H1 (cell line): Measurements from ENCODE around the gene CRIP1. TPM values are rescaled to one million over a fixed set of nuclear protein-coding genes. Genes with fewer than 3 reads are reported as not detected.
A peak's percentile ranks its signal among the peaks of the same experiment; 100 is the strongest.

Experiments used
- CTCF ChIA-PET: fragments of 300-600 bp; sonication (Branson Sonifier 250); formaldehyde crosslinking; loops from one replicate; lab custom pipeline; 2021; ENCODE audit not compliant: partially characterized antibody; lab: Charles Lee
- POLR2A ChIA-PET: fragments of 300-600 bp; sonication (Branson Sonifier 250); formaldehyde crosslinking; loops from one replicate; lab custom pipeline; 2021; ENCODE audit warnings: inconsistent platforms; ENCODE audit not compliant: partially characterized antibody; lab: Charles Lee
- DNase-seq, 2 experiments: peaks; one replicate each; pipeline versions ENCODE4 v3.0.0 to v3.0.0-alpha.2; 2010 to 2022; ENCODE audit warnings: low spot score in 2 of 2, low read depth in 1 of 2, mixed read lengths in 1 of 2
- FAIRE-seq: peaks from 2 replicates; lab custom pipeline; 2011; peaks lifted over from hg19 to GRCh38; lab: Jason Lieb, UNC
- H2AFZ ChIP-seq: 2 replicates; pipeline ENCODE4 v1.8.1; 2012; ENCODE audit warnings: low read length, inconsistent platforms
- H2AK5ac ChIP-seq: 2 replicates; pipeline ENCODE4 v1.6.1; 2013; ENCODE audit warnings: low read depth, low read length
- H2BK120ac ChIP-seq: replicated peaks from 2 replicates; pipeline ENCODE3; 2013; ENCODE audit warnings: low read depth, low read length, inconsistent platforms
- H2BK12ac ChIP-seq: 2 replicates; pipeline ENCODE4 v1.6.1; 2013; ENCODE audit warnings: low read depth, low read length
- H2BK15ac ChIP-seq: 2 replicates; pipeline ENCODE4 v1.6.1; 2013; ENCODE audit warnings: low read length
- H2BK20ac ChIP-seq: 2 replicates; pipeline ENCODE4 v1.6.1; 2013; ENCODE audit warnings: low read length
- H2BK5ac ChIP-seq: 2 replicates; pipeline ENCODE4 v1.6.1; 2013; ENCODE audit warnings: low read depth, low read length
- H3K14ac ChIP-seq: 2 replicates; pipeline ENCODE4 v1.6.1; 2013; ENCODE audit warnings: inconsistent platforms; ENCODE audit not compliant: insufficient read length
- H3K18ac ChIP-seq: 2 replicates; pipeline ENCODE4 v1.6.1; 2013; ENCODE audit warnings: low read length; ENCODE audit errors: extremely low read depth
- H3K23ac ChIP-seq: 2 replicates; pipeline ENCODE4 v1.6.1; 2013; ENCODE audit warnings: inconsistent platforms; ENCODE audit not compliant: insufficient read length
- H3K23me2 ChIP-seq: 2 replicates; pipeline ENCODE4 v1.6.1; 2013; ENCODE audit warnings: low read depth, low read length
- H3K27ac ChIP-seq: 2 replicates; pipeline ENCODE4 v1.6.1; 2011; ENCODE audit warnings: low read depth, low read length, inconsistent platforms
- H3K27me3 ChIP-seq, 4 experiments: replicated peaks in 1 of 4; 1 replicate in 1 of 4; 2 replicates in 3 of 4; pipeline versions ENCODE4 v1.6.1 to v1.8.1; 2011 to 2013; ENCODE audit warnings: low read length in 3 of 4, mild to moderate bottlenecking in 3 of 4, inconsistent platforms in 2 of 4, mixed read lengths in 2 of 4, moderate library complexity in 1 of 4; ENCODE audit not compliant: control insufficient read depth in 3 of 4, insufficient read depth in 3 of 4; ENCODE audit errors: extremely low read depth in 1 of 4
- H3K36me3 ChIP-seq, 4 experiments: 2 replicates each; pipeline versions ENCODE4 v1.6.1 to v1.8.1; 2011 to 2013; ENCODE audit warnings: mild to moderate bottlenecking in 4 of 4, low read length in 3 of 4, moderate library complexity in 2 of 4, control low read depth in 1 of 4, inconsistent platforms in 1 of 4; ENCODE audit not compliant: insufficient read depth in 4 of 4, control insufficient read depth in 2 of 4
- H3K4ac ChIP-seq: replicated peaks from 2 replicates; pipeline ENCODE3; 2013; ENCODE audit warnings: low read length, low read depth, mixed read lengths, inconsistent platforms; ENCODE audit not compliant: insufficient read length
- H3K4me1 ChIP-seq, 4 experiments: replicated peaks in 1 of 4; 1 replicate in 1 of 4; 2 replicates in 3 of 4; pipeline versions ENCODE4 v1.6.1 to v1.8.1; 2011 to 2013; ENCODE audit warnings: low read length in 3 of 4, inconsistent platforms in 2 of 4, mixed read lengths in 1 of 4; ENCODE audit not compliant: insufficient read depth in 4 of 4, control insufficient read depth in 3 of 4
- H3K4me2 ChIP-seq, 2 experiments: 2 replicates each; pipeline versions ENCODE4 v1.6.1 to v1.8.1; 2011 to 2013; ENCODE audit warnings: low read depth in 2 of 2, low read length in 2 of 2, control low read depth in 1 of 2, inconsistent platforms in 1 of 2, mild to moderate bottlenecking in 1 of 2; ENCODE audit not compliant: insufficient read depth in 1 of 2
- H3K4me3 ChIP-seq, 4 experiments: fragments of 200-600, 300-600 bp in 1 of 4; sonication (generic), shearing (Covaris generic), sonication (Bioruptor Twin) in 1 of 4; 2 replicates each; pipeline versions ENCODE4 v1.5.1 to v1.8.1; 2011 to 2016; ENCODE audit warnings: low read length in 4 of 4, low read depth in 3 of 4, control low read depth in 2 of 4, inconsistent platforms in 2 of 4, mild to moderate bottlenecking in 2 of 4, mixed read lengths in 1 of 4, moderate library complexity in 1 of 4; ENCODE audit not compliant: insufficient read depth in 2 of 4; ENCODE audit errors: extremely low read depth in 1 of 4
- H3K56ac ChIP-seq: replicated peaks from 2 replicates; pipeline ENCODE3; 2013; ENCODE audit warnings: low read depth, mild to moderate bottlenecking, mixed read lengths, low read length, inconsistent platforms; ENCODE audit not compliant: insufficient read length
- H3K79me1 ChIP-seq: 2 replicates; pipeline ENCODE4 v1.6.1; 2013; ENCODE audit warnings: low read depth, low read length, control low read depth
- H3K79me2 ChIP-seq, 2 experiments: 2 replicates each; pipeline versions ENCODE4 v1.6.1 to v1.8.1; 2012 to 2013; ENCODE audit warnings: low read length in 2 of 2, mild to moderate bottlenecking in 2 of 2, inconsistent platforms in 1 of 2; ENCODE audit not compliant: insufficient read depth in 2 of 2, control insufficient read depth in 1 of 2
- H3K9ac ChIP-seq, 4 experiments: replicated peaks in 1 of 4; 1 replicate in 1 of 4; 2 replicates in 3 of 4; pipeline versions ENCODE4 v1.6.1 to v1.8.1; 2011 to 2013; ENCODE audit warnings: low read depth in 3 of 4, low read length in 3 of 4, control low read depth in 2 of 4, mild to moderate bottlenecking in 2 of 4, moderate library complexity in 2 of 4, inconsistent platforms in 1 of 4; ENCODE audit errors: extremely low read depth in 1 of 4
- H3K9me3 ChIP-seq, 2 experiments: 2 replicates each; pipeline versions ENCODE4 v1.6.1 to v1.8.1; 2012 to 2013; ENCODE audit warnings: mild to moderate bottlenecking in 2 of 2, moderate library complexity in 2 of 2, control low read depth in 1 of 2, inconsistent platforms in 1 of 2, low read depth in 1 of 2, low read length in 1 of 2, mixed read lengths in 1 of 2; ENCODE audit not compliant: insufficient read depth in 2 of 2
- H4K20me1 ChIP-seq, 2 experiments: replicated peaks in 1 of 2; 2 replicates each; pipeline versions ENCODE3 to v1.8.1; 2011 to 2013; ENCODE audit warnings: inconsistent platforms in 2 of 2, low read length in 2 of 2, mild to moderate bottlenecking in 1 of 2; ENCODE audit not compliant: insufficient read depth in 2 of 2, control insufficient read depth in 1 of 2
- H4K5ac ChIP-seq: 2 replicates; pipeline ENCODE4 v1.6.1; 2013; ENCODE audit warnings: low read length, low read depth, mixed read lengths, inconsistent platforms; ENCODE audit not compliant: insufficient read length
- H4K8ac ChIP-seq: 2 replicates; pipeline ENCODE4 v1.8.0; 2013; ENCODE audit warnings: mild to moderate bottlenecking, moderate library complexity, low read length, inconsistent platforms; ENCODE audit not compliant: insufficient read depth; ENCODE audit errors: extremely low read depth
- H4K91ac ChIP-seq: replicated peaks from 2 replicates; pipeline ENCODE3; 2013; ENCODE audit warnings: low read length, mixed read lengths, inconsistent platforms; ENCODE audit not compliant: insufficient read length
- BACH1 ChIP-seq: IDR thresholded peaks from 2 replicates; pipeline ENCODE4 v1.6.1; 2012; ENCODE audit warnings: low read length, improper control_type of control experiment
- CBX5 ChIP-seq: fragments of 300-800, 300-1000 bp; sonication (generic); IDR thresholded peaks from 2 replicates; pipeline ENCODE4 v1.7.1; 2016; ENCODE audit warnings: antibody characterized with exemption, low read length, low read depth
- CBX8 ChIP-seq: fragments of 300-800, 300-1000 bp; sonication (generic); IDR thresholded peaks from 2 replicates; pipeline ENCODE4 v1.7.1; 2016; ENCODE audit warnings: low read depth, low read length, borderline replicate concordance
- GABPA ChIP-seq: IDR thresholded peaks from 2 replicates; pipeline ENCODE4 v1.6.1; 2011; ENCODE audit warnings: mild to moderate bottlenecking, low read length, moderate library complexity, borderline replicate concordance; ENCODE audit not compliant: insufficient read depth
- SIRT6 ChIP-seq: IDR thresholded peaks from one replicate; pipeline ENCODE4 v1.7.1; 2012; ENCODE audit warnings: low read length, inconsistent platforms
- TEAD4 ChIP-seq: IDR thresholded peaks from 2 replicates; pipeline ENCODE4 v1.6.1; 2012; ENCODE audit warnings: low read depth, low read length, inconsistent platforms, mixed read lengths
- WGBS, 2 experiments: shearing (Covaris generic) in 1 of 2; methylation state at CpG; one replicate each; pipeline versions ENCODE4 v1.1.6 to v1.1.7; 2013 to 2015; ENCODE audit warnings: low lambda C conversion rate in 2 of 2, mixed read lengths in 2 of 2, inconsistent platforms in 1 of 2, low coverage in 1 of 2, missing lambda C conversion rate in 1 of 2; ENCODE audit not compliant: insufficient replicate concordance in 2 of 2, insufficient coverage in 1 of 2, insufficient read length in 1 of 2; ENCODE audit errors: extremely low coverage in 1 of 2, missing lambda C conversion rate in 1 of 2; 5-methylcytosine and 5-hydroxymethylcytosine counted together
- polyA plus RNA-seq, 7 experiments: library from polyadenylated mRNA; depleted of rRNA in 3 of 7; stranded (reverse) in 5 of 7; unstranded in 2 of 7; fragments of >200 nt in 5 of 7; fragments of 200-250 nt in 2 of 7; gene quantifications; 1 replicate in 5 of 7; 2 replicates in 1 of 7; 4 replicates in 1 of 7; pipeline versions ENCODE4 v1.2.1 to v1.2.3, GENCODE V29; 2011 to 2013; ENCODE audit warnings: missing spikeins in 2 of 7, mixed read lengths in 2 of 7
- total RNA-seq: library from RNA; stranded (reverse); fragmentation: NEBNext Ultra II Directional; extraction: Animal tissue kit (Norgen Biotek cat#: 25700); gene quantifications from 2 replicates; pipeline ENCODE4 v1.2.1, GENCODE V29; 2021
- TF ChIP-seq, protein P1 (sequence below): IDR thresholded peaks from 2 replicates; pipeline ENCODE4 v1.6.1; 2012; ENCODE audit warnings: inconsistent platforms
- TF ChIP-seq, protein P2 (sequence below): IDR thresholded peaks from 2 replicates; pipeline ENCODE4 v1.6.1; 2011; ENCODE audit warnings: low read depth, mild to moderate bottlenecking, low read length; ENCODE audit not compliant: insufficient read depth

CRIP1 gene
- total and polyA plus RNA-seq, 2 of the 8 experiments (the other 6 are each of a cell fraction or from before 2014, with no cell fraction given) = 1.2 to 2.2 TPM

DNA sequence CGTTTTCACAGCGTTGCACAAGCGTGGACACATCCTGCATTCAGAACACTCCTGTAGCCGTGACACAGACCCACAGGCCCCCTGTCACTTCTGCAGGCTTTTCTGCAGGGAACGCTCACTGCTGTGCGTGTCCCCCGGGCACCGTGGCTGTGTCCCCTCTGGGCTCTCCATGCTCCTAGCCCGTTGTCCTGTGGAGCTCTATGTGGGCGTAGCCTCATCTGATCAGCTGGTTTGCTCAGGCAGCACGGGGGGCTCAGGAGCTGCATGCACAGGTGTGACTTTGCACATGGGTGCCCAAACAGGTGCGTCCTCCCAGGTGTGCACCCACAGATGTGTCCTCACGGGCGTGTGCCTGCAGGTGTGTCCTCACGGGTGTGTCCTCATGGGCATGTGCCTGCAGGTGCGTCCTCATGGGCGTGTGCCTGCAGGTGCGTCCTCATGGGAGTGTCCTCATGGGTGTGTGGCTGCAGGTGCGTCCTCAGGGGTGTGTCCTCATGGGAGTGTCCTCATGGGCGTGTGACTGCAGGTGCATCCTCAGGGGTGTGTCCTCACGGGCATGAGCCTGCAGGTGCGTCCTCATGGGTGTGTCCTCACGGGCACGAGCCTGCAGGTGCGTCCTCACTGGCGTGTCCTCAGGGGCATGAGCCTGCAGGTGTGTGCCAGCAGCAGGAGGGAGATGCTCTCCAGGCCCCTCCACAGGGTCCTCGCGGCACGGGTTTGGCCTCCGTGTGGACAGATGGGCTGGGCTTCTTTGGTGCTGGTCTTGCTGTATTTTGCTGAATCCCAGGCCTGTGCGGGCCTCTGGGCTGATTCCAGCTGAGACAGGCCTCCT lies 49.6 kb upstream of the CRIP1 start:
- Histone ChIP-seq H3K4me2 (no peak overlapping the region), H3K27ac (no peak overlapping the region), H3K23ac (no peak overlapping the region), H3K27me3 (no peaks in the 10 kb centered on the region), H3K56ac (no peak overlapping the region), H3K18ac (no peak overlapping the region), H3K36me3 (peaks cover 0 to 5% (median 0%) of the 10 kb centered on the region in 4 experiments; a peak in 3 of 8 replicates), H2BK12ac (no peak overlapping the region), H3K23me2 (no peaks in the 10 kb centered on the region), H3K9ac (no peak overlapping the region), H3K9me3 (no peaks in the 10 kb centered on the region), H2BK15ac (no peak overlapping the region), H4K91ac (no peak overlapping the region), H3K14ac (no peak overlapping the region), H4K8ac (no peak overlapping the region; the same call in 1 of the 2 replicates), H2AK5ac (no peak overlapping the region), H2BK20ac (no peak overlapping the region), H3K4me1 (peaks cover 0 to 7% (median 4%) of the 10 kb centered on the region in 4 experiments; a peak in 5 of 7 replicates), H4K5ac (no peak overlapping the region), H2BK5ac (0 out of 2 replicates have a peak overlapping the region, but pooled peaks have one; percentile 15), H3K4ac (no peak overlapping the region), H2BK120ac (no peak overlapping the region), H4K20me1 (peaks cover 45 to 61% of the 10 kb centered on the region in 2 experiments), H3K79me2 (peaks cover 16 to 62% of the 10 kb centered on the region in 2 experiments), H2AFZ (no peak overlapping the region), H3K4me3 (no peak overlapping the region), H3K79me1 (peaks cover 29% of the 10 kb centered on the region)
- ChIA-PET POLR2A (interaction anchor here (0.8 to 5.7 kb wide), 5 partner anchors 12 to 71 kb away, joined by 3 to 43 read pairs (median 4); no protein-coding TSS in a partner anchor), CTCF (interaction anchor here (1.6 to 1.8 kb wide), 2 partner anchors 33 to 52 kb away, joined by 3 to 10 read pairs; no protein-coding TSS in a partner anchor)
- TF ChIP-seq CBX8 (no peak), CBX5 (no peak), GABPA (no peak), TEAD4 (no peak), BACH1 (no peak), SIRT6 (no peak)
- TF ChIP-seq, protein P1, sequence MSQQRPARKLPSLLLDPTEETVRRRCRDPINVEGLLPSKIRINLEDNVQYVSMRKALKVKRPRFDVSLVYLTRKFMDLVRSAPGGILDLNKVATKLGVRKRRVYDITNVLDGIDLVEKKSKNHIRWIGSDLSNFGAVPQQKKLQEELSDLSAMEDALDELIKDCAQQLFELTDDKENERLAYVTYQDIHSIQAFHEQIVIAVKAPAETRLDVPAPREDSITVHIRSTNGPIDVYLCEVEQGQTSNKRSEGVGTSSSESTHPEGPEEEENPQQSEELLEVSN = no peak
- TF ChIP-seq, protein P2, sequence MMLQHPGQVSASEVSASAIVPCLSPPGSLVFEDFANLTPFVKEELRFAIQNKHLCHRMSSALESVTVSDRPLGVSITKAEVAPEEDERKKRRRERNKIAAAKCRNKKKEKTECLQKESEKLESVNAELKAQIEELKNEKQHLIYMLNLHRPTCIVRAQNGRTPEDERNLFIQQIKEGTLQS = no peak
- 95% methylated on average over 27 of the region's 31 CpGs; no CpG with 5 or more reads in 1 of the 2 experiments for WGBS, 2 experiments
- FAIRE-seq = no peak
- DNase-seq = no peak
